Naive thymus-derived CD8-positive, alpha-beta T cell (primary cell): ENCODE data around the gene CACTIN. TPM values are rescaled to one million over a fixed set of nuclear protein-coding genes. Genes with fewer than 3 reads are reported as not detected.
"Not testable (repeated sequence)": the region's sequence is repeated elsewhere in the genome, so short reads cannot be mapped to it uniquely, and the experiment has no call there.

Source experiments
- ATAC-seq, 2 donors: fragments of 150-1000 bp; cut with Tn5 transposase in 1 of 2; sonication (Bioruptor Pico), chemical (Tn5 transposase) in 1 of 2; 1 replicate in 1 of 2; 2 replicates in 1 of 2; pipeline ENCODE4 v1.10.0; 2021; ENCODE audit warnings: mild to moderate bottlenecking in 2 of 2, moderate library complexity in 2 of 2
- POLR2A ChIA-PET: fragments of 350-600 bp; sonication (Branson Sonifier 250); formaldehyde crosslinking; loops from one replicate; lab custom pipeline; 2021; ENCODE audit warnings: antibody characterized with exemption; lab: Charles Lee
- DNase-seq, 10 donors: peaks; one replicate each; pipeline versions ENCODE4 v3.0.0 to v3.0.0-alpha.2; 2020 to 2022
- H3K27ac Mint-ChIP-seq, 10 donors: one replicate each; pipeline ENCODE4 v1.8.0; 2020 to 2022; ENCODE audit warnings: mild to moderate bottlenecking in 10 of 10, mixed read lengths in 10 of 10, moderate library complexity in 4 of 10, inconsistent platforms in 1 of 10
- H3K27me3 Mint-ChIP-seq, 5 donors: one replicate each; pipeline ENCODE4 v1.8.0; 2021 to 2022; ENCODE audit warnings: mixed read lengths in 5 of 5
- H3K36me3 Mint-ChIP-seq, 3 donors: one replicate each; pipeline ENCODE4 v1.8.0; 2020 to 2022; ENCODE audit warnings: mixed read lengths in 3 of 3, mild to moderate bottlenecking in 2 of 3, inconsistent platforms in 1 of 3
- H3K4me1 Mint-ChIP-seq, 4 donors: one replicate each; pipeline ENCODE4 v1.8.0; 2021 to 2022; ENCODE audit warnings: mixed read lengths in 4 of 4
- H3K4me3 Mint-ChIP-seq, 10 donors: one replicate each; pipeline ENCODE4 v1.8.0; 2020 to 2022; ENCODE audit warnings: mild to moderate bottlenecking in 10 of 10, mixed read lengths in 10 of 10, moderate library complexity in 6 of 10, inconsistent platforms in 1 of 10
- H3K9me3 Mint-ChIP-seq, 9 donors: one replicate each; pipeline ENCODE4 v1.8.0; 2020 to 2022; ENCODE audit warnings: mixed read lengths in 9 of 9, mild to moderate bottlenecking in 3 of 9, inconsistent platforms in 1 of 9, moderate library complexity in 1 of 9
- polyA plus RNA-seq, 3 donors: library from polyadenylated mRNA; unstranded; fragments of 300-500 nt; fragmentation: Illumina TruSeq; gene quantifications; one replicate each; pipeline ENCODE4 v1.2.3, GENCODE V29; 2021
- total RNA-seq, 8 experiments: library from RNA in 2 of 8; stranded (reverse) in 2 of 8; gene quantifications; one replicate each; pipeline ENCODE4 v1.2.3 and lab custom pipeline; 2021 to 2026

CACTIN gene
- total and polyA plus RNA-seq, 5 experiments from 2014 or later: 6.9 to 54.1 (median 20.4) TPM

GRCh38 chr19:3669082-3669946 is 42.7 kb upstream of the CACTIN start:
- H3K36me3 Mint-ChIP-seq: peaks cover 0 to 6% (median 0%) of the 10 kb centered on the region in 3 donors
- H3K4me3 Mint-ChIP-seq: peak overlapping the region in 2 of 10 donors; percentile 19 to 32
- peak overlapping the region in 3 of 10 donors; percentile 37 to 75 (median 47) for H3K27ac Mint-ChIP-seq
- H3K9me3 Mint-ChIP-seq: no peaks in the 10 kb centered on the region
- no peaks in the 10 kb centered on the region for H3K27me3 Mint-ChIP-seq
- DNase-seq (no peak), ATAC-seq (no peak)
- H3K4me1 Mint-ChIP-seq: peaks cover 10 to 40% (median 31%) of the 10 kb centered on the region in 4 donors
- POLR2A ChIA-PET: interaction anchor here (1.8 kb wide), 1 partner anchor 18 kb away, joined by 5 read pairs; no protein-coding TSS in a partner anchor

- Mint-ChIP-seq H3K36me3 (peaks cover 0 to 12% (median 0%) of the 10 kb centered on the region in 3 donors), H3K4me1 (peaks cover 10 to 39% (median 30%) of the 10 kb centered on the region in 4 donors), H3K27ac (peak overlapping the region in 4 of 10 donors; percentile 37 to 85 (median 68)), H3K9me3 (no peaks in the 10 kb centered on the region), H3K4me3 (peak overlapping the region in 1 of 10 donors; percentile 13), H3K27me3 (no peaks in the 10 kb centered on the region)
- no peak for ATAC-seq
- POLR2A ChIA-PET: interaction anchor here (1.1 to 1.8 kb wide), 2 partner anchors 19 to 22 kb away, joined by 3 to 5 read pairs; no protein-coding TSS in a partner anchor
- no peak for DNase-seq
Measured at GRCh38 chr19:3668331-3669081, 41.9 kb upstream of the CACTIN start.

GRCh38 chr19:3667766-3668165 is 41.2 kb upstream of the CACTIN start:
- Mint-ChIP-seq H3K36me3 (peaks cover 0 to 20% (median under 1%) of the 10 kb centered on the region in 3 donors), H3K27ac (peak overlapping the region in 1 of 10 donors; percentile 63), H3K4me1 (peaks cover 10 to 35% (median 30%) of the 10 kb centered on the region in 4 donors), H3K9me3 (no peaks in the 10 kb centered on the region), H3K4me3 (peak overlapping the region in 1 of 10 donors; percentile 13), H3K27me3 (no peaks in the 10 kb centered on the region)
- POLR2A ChIA-PET: interaction anchor here (1.1 to 1.8 kb wide), 2 partner anchors 20 to 23 kb away, joined by 3 to 5 read pairs; no protein-coding TSS in a partner anchor
- DNase-seq: no peak
- ATAC-seq: no peak

GRCh38 chr19:3667037-3667638 is 40.5 kb upstream of the CACTIN start:
- H3K36me3 Mint-ChIP-seq: peaks cover 0 to 22% (median 3%) of the 10 kb centered on the region in 3 donors
- H3K4me1 Mint-ChIP-seq: peaks cover 7 to 31% (median 26%) of the 10 kb centered on the region in 4 donors
- H3K4me3 Mint-ChIP-seq: no peak overlapping the region
- H3K9me3 Mint-ChIP-seq: no peaks in the 10 kb centered on the region
- ATAC-seq (no peak), DNase-seq (no peak)
- POLR2A ChIA-PET: interaction anchor here (1.4 to 2.1 kb wide), 4 partner anchors 21 to 161 kb away, joined by 3 to 8 read pairs (median 6); partner anchors contain the start of gene FZR1
- no peaks in the 10 kb centered on the region for H3K27me3 Mint-ChIP-seq
- peak overlapping the region in 2 of 10 donors; percentile 53 to 57 for H3K27ac Mint-ChIP-seq

GRCh38 chr19:3666545-3666856 is 39.9 kb upstream of the CACTIN start:
- not testable (repeated sequence) for ATAC-seq
- peak overlapping the region in 3 of 10 donors; percentile 26 to 35 (median 32) for H3K27ac Mint-ChIP-seq

GRCh38 chr19:3665681-3666544 is 39.3 kb upstream of the CACTIN start:
- peak; percentile 57 to 87 (median 77) for DNase-seq
- Mint-ChIP-seq H3K27ac (peak overlapping the region in 2 of 10 donors; percentile 25 to 32), H3K4me1 (peaks cover 6 to 21% (median 16%) of the 10 kb centered on the region in 4 donors), H3K9me3 (no peaks in the 10 kb centered on the region), H3K4me3 (no peak overlapping the region), H3K27me3 (no peaks in the 10 kb centered on the region), H3K36me3 (peaks cover 0 to 25% (median 3%) of the 10 kb centered on the region in 3 donors)
- POLR2A ChIA-PET: interaction anchor here (1.2 to 2.1 kb wide), 5 partner anchors 22 to 159 kb away, joined by 3 to 8 read pairs (median 5); partner anchors contain the start of genes FZR1 and PIP5K1C
- ATAC-seq: peak; percentile 95 to 97

More at GRCh38 chr19:3666545-3666856, 39.9 kb upstream of the CACTIN start:
- H3K27me3 Mint-ChIP-seq, DNase-seq, H3K9me3 Mint-ChIP-seq: not testable (repeated sequence)
- Mint-ChIP-seq H3K4me1 (peaks cover 6 to 26% (median 20%) of the 10 kb centered on the region in 4 donors), H3K36me3 (peaks cover 0 to 24% (median 3%) of the 10 kb centered on the region in 3 donors), H3K4me3 (peak overlapping the region in 1 of 10 donors; percentile 34)
- POLR2A ChIA-PET: interaction anchor here (1.4 to 2.1 kb wide), 3 partner anchors 21 to 160 kb away, joined by 3 to 8 read pairs (median 6); partner anchors contain the start of gene FZR1

- H3K27ac Mint-ChIP-seq: no peak overlapping the region
- H3K4me3 Mint-ChIP-seq: no peak overlapping the region
- POLR2A ChIA-PET: interaction anchor here (1.2 to 2.1 kb wide), 3 partner anchors 23 to 42 kb away, joined by 3 to 8 read pairs (median 5); partner anchors contain the start of gene PIP5K1C
- no peak for ATAC-seq
- H3K9me3 Mint-ChIP-seq: no peaks in the 10 kb centered on the region
- no peak for DNase-seq
- peaks cover 0 to 28% (median 7%) of the 10 kb centered on the region in 3 donors for H3K36me3 Mint-ChIP-seq
- H3K27me3 Mint-ChIP-seq: no peaks in the 10 kb centered on the region
- H3K4me1 Mint-ChIP-seq: peaks cover 3 to 16% (median 11%) of the 10 kb centered on the region in 4 donors
Measured at GRCh38 chr19:3664879-3665642, 38.5 kb upstream of the CACTIN start.

GRCh38 chr19:3663838-3664237 is 37.2 kb upstream of the CACTIN start:
- Mint-ChIP-seq H3K36me3 (peaks cover 0 to 29% (median 7%) of the 10 kb centered on the region in 3 donors), H3K27ac (no peak overlapping the region), H3K27me3 (no peaks in the 10 kb centered on the region), H3K4me3 (no peak overlapping the region), H3K9me3 (no peaks in the 10 kb centered on the region), H3K4me1 (peaks cover 3 to 11% (median 6%) of the 10 kb centered on the region in 4 donors)
- DNase-seq (no peak), ATAC-seq (no peak)
- POLR2A ChIA-PET: no interaction called here

GRCh38 chr19:3661284-3662238 is 35.0 kb upstream of the CACTIN start:
- DNase-seq: no peak
- Mint-ChIP-seq H3K4me3 (no peak overlapping the region), H3K27me3 (no peaks in the 10 kb centered on the region), H3K27ac (peak overlapping the region in 1 of 10 donors; percentile 53), H3K4me1 (peaks cover 3 to 9% (median 6%) of the 10 kb centered on the region in 4 donors), H3K36me3 (peaks cover 0 to 39% (median 19%) of the 10 kb centered on the region in 3 donors), H3K9me3 (no peaks in the 10 kb centered on the region)
- ATAC-seq: no peak
- POLR2A ChIA-PET: interaction anchor here (1.7 kb wide), 1 partner anchor 26 kb away, joined by 6 read pairs; no protein-coding TSS in a partner anchor
